ENCODE results near the gene GET3.
A peak's percentile ranks its signal among the peaks of the same experiment; 100 is the strongest.

Gene GET3

DNA sequence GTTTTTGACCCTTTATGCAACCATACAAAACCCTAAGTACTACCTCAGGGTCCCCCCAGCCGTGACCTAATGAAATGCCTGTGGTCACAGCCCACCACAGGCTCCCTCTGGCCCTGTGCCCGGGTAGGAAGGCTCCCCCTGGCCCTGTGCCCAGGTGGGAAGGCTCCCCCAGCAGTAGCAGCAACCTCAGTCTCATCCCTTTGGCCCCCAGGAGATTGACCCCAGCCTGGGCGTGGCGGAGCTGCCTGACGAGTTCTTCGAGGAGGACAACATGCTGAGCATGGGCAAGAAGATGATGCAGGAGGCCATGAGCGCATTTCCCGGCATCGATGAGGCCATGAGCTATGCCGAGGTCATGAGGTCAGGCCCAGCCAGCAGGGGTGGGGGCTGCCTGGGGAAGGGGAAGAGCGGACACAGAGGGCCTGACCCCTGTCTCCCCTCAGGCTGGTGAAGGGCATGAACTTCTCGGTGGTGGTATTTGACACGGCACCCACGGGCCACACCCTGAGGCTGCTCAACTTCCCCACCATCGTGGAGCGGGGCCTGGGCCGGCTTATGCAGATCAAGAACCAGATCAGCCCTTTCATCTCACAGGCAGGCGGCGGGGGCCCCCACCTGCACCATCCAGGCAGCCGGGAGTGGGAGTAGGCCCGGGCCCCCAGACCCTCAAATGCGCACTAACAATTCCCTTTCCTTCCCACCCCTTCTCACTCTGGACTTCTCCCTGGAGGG is 8.0 kb downstream of the GET3 start:
- DNase-seq, result peak; percentile 29
- in situ Hi-C loops (cut with HindIII; ENCODE audit: low pct_ligation_motif_present, low pct_unique_long_range_greater_than_20kb, low sequenced_read_pairs), result no loop called here

DNA sequence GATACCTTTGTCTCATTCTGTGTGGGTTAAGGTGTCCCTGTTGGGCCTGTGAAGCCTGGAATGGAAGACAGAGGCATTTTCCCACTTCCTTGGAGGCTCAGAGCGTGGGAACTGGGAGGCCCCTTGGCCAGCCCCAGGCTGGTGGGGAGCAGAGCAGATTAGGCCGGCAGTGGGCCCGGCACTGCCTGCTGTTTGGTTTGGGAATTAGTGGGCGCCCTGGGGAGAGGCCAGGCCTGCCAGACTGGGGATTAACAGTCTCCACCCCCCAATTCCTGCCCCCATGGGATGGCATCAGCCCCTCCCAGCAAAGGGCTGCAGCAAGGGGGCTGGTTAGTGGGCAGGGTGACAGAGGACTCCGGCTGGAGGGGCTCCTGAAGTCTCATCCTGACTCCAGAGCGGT is 11.2 kb downstream of the GET3 start:
- in situ Hi-C loops (cut with HindIII; ENCODE audit: low pct_ligation_motif_present, low pct_unique_long_range_greater_than_20kb, low sequenced_read_pairs), result no loop called here
- DNase-seq, result no peak

DNA sequence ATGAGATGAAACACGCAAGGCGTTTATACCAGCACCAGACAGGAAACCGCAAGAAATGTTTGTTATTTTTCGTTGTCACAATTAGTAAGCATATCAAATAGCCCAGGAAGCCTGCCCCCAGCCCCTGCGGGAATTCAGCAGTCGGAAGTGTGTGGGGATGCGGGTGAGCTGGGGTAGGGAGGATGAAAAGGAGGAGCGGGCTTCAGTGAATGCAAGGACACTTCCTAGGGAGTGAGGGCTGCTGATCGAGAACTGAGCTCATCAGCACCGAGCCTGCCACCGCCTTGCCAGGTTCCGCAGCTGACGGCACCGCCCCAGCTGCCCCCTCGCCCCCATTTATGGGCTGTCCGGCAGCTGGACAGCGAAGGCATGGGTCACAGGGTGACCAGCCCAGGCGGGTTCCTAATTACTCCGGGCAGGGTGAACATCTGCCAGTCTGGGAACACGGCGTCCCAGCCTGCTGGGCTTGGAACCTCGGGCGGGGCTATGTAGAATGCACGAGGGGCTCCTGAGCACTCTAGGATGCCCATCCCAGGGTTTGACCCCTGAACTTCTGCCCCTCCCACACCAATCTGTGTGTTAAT is 12.7 kb downstream of the GET3 start:
- DNase-seq, result no peak

DNA sequence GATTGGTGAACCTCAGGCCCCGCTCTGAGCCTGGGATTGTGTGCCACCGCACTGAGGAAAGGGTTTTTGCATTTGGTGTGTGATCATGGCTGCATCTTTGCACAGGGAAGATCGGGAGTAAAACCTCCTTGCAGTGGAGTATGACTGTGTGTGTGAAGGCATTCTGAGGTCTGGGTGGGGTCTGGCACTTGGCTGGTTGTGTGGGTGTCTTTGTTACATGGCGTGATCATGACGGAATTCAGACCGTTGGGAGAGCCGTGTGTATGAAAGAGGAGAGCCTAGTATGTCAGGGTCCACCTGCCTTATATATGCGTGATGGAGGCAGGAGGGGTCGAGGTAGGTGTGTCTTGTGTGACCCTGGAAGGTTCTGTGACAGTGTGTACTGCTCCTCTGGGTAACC is 13.6 kb downstream of the GET3 start:
- DNase-seq, result no peak
- in situ Hi-C loops (cut with HindIII; ENCODE audit: low pct_ligation_motif_present, low pct_unique_long_range_greater_than_20kb, low sequenced_read_pairs), result no loop called here

More for the DNA sequence above, 12.7 kb downstream of the GET3 start:
- in situ Hi-C loops (cut with HindIII; ENCODE audit: low pct_ligation_motif_present, low pct_unique_long_range_greater_than_20kb, low sequenced_read_pairs), result no loop called here

DNA sequence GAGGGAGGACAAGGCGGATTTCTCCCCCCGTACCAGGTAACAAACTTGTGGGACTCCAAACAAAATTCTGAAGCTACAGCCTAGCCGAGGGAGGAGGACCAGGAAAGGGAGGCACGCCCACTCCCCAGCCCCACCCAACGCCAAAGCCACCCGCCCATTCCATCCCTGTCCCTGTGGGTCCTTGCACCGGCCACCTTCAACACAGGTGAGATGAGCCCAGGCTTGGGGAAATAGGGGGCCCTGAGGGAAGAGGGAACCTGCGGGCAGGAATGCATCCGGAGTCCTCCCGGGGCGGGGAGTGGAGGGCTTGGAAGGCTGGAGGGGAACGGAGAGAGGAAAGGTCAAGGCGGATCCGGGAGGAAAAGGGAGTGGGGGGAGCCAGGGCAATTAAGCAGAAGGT is 14.3 kb downstream of the GET3 start, which contains the start of gene BEST2:
Gene BEST2 (plus strand): TSS at position 157 of the 400 bp plus-strand sequence. CDS start 802 bp downstream, outside the sequence.
- DNase-seq, result no peak
- in situ Hi-C loops (cut with HindIII; ENCODE audit: low pct_ligation_motif_present, low pct_unique_long_range_greater_than_20kb, low sequenced_read_pairs), result no loop called here

DNA sequence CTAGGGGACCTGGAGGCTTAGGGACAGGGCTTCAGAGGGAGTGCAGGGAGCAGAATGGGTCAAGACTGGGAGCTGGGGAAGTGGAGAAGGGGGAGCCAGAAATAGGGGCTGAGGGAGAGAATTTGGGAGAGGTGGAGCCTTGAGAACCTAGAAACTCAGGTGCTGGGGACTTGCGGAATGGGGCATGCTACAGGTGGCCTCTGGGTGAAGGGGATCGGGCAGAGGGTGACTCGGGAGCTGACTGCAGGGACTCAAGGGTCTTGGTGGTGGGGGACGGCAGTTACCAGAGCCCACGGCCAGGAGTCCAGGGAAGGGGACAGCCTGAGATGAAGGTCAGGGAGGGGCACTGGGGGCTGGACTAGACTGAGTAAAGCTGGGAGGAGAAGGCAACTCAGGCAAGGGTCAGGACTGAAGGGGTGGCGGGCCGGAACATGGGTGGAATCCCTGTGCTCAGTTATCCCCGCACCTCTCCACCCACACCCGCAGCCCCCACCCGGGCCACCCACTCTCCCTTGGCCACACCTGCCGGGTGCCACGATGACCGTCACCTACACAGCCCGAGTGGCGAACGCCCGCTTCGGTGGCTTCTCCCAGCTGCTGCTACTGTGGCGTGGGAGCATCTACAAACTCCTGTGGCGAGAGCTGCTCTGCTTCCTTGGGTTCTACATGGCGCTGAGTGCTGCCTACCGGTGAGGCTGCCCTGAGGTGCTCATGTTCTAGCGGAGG is 14.9 kb downstream of the GET3 start:
- DNase-seq, result no peak
- in situ Hi-C loops (cut with HindIII; ENCODE audit: low pct_ligation_motif_present, low pct_unique_long_range_greater_than_20kb, low sequenced_read_pairs), result no loop called here

DNA sequence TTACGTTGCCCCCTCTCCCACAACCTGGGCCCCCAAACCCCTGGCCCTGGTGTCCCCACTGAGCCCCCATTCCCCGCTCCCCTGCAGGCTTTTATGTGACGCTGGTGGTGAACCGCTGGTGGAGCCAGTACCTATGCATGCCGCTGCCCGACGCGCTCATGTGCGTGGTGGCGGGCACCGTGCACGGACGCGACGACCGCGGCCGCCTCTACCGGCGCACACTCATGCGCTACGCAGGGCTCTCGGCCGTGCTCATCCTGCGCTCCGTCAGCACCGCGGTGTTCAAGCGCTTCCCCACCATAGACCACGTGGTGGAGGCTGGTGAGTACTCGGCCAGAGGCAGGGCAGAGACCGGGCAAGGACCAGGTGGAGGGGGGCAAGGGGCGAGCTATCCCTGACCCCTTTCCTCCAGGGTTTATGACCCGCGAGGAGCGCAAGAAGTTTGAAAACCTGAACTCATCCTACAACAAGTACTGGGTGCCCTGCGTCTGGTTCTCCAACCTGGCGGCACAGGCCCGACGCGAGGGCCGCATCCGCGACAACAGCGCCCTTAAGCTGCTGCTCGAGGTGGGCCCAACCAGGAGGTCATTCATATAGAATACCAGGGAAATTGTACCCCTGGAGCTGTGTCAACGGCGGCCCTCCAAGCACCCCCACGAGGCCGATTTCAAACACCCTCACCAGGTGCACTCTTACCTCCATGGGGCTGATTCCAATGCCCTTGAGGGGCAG is 17.3 kb downstream of the GET3 start:
- no peak for DNase-seq
- in situ Hi-C loops (cut with HindIII; ENCODE audit: low pct_ligation_motif_present, low pct_unique_long_range_greater_than_20kb, low sequenced_read_pairs), result no loop called here

DNA sequence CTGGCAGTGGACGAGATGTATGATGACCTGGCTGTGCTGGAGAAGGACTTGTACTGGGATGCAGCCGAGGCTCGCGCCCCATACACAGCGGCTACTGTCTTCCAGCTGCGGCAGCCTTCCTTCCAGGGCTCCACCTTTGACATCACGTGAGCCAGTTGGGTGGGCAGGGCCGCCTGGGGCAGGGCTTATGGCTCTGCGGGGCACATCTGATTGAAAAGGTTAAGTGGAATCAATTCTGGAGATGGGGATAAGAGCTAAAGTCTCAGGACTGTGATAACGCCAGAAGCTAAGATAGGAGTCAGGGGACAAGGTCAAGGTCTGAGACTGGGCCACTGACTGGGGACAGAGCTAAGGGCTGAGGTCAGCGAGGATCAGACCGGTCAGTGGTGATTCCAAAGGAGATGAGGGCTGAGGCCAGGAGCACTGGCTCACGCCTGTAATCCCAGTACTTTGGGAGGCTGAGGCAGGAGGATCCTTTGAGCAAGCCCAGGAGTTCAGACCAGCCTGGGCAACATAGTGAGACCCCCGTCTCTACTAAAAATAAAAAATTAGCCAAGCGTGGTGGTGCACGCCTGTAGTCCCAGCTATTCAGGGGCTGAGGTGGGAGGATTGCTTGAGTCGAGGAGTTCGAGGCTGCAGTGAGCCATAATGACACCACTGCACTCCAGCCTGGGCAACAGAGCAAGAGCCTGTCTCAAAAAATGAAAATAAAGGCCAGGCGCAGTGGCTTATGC is 19.0 kb downstream of the GET3 start:
- in situ Hi-C loops (cut with HindIII; ENCODE audit: low pct_ligation_motif_present, low pct_unique_long_range_greater_than_20kb, low sequenced_read_pairs), result no loop called here

DNA sequence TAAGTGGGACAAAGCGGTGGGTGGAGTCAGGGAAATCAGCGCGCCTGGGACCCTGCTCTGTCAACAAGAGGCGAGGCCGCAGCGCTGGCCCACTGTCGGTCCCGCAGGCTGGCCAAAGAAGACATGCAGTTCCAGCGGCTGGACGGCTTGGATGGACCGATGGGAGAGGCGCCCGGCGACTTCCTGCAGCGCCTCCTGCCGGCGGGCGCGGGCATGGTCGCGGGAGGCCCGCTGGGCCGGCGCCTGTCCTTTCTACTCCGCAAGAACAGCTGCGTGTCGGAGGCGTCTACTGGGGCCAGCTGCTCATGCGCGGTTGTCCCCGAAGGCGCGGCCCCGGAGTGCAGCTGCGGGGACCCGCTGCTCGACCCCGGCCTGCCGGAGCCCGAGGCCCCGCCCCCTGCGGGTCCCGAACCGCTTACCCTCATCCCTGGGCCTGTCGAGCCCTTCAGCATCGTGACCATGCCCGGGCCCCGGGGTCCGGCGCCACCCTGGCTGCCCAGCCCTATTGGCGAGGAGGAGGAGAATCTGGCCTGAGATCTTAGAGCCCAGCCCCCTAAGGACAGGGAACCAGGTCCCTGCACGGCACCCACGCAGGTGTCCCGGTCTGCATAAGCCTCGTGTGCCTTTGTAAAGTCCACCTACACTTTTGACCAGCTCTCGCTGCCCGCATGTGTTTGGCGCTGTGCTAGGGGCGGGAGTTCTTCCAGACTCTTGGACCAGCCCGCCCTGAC is 20.4 kb downstream of the GET3 start:
- in situ Hi-C loops (cut with HindIII; ENCODE audit: low pct_ligation_motif_present, low pct_unique_long_range_greater_than_20kb, low sequenced_read_pairs), result no loop called here
- peak; percentile 66 for DNase-seq

More for the DNA sequence above, 19.0 kb downstream of the GET3 start:
- DNase-seq, result no peak

DNA sequence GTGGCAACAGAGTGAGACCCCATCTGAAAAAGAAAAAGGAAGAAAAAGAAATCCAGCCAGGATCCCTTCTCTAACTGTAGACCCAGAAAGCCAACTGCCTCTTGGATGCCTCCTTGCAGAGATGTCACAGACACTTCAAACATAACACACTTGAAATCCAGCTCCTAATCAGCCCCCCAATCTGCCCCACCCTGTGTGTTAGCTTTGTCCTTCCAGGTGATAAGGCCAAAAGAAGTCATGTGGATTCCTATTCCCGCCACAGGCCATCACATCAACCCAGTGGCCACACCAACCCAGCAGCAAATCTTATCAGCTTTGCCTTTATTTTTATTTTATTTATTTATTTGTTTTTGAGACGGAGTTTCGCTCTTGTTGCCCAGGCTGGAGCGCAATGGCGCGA is 22.4 kb downstream of the GET3 start:
- in situ Hi-C loops (cut with HindIII; ENCODE audit: low pct_ligation_motif_present, low pct_unique_long_range_greater_than_20kb, low sequenced_read_pairs), result no loop called here
- DNase-seq, result no peak

DNA sequence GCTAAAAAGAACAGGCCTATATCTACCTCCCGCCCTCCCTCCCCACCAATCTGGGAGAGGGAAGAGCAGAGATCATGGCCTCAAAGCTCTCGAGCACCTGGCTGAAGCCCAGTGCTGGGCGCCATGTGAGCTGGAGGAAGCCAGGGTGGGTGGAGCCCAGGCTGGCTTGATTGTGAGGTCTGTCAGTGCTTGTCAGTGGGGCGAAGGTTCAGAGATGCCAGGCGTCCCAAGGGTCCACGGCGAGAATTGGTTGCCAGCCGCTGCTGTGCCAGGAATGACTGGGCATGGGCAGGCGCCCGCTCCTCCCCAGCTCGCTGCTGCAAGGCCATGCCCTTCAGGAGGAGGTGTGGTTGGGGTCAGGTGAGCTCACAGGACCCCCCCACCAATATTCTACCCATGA is 25.8 kb downstream of the GET3 start:
- DNase-seq, result no peak
- in situ Hi-C loops (cut with HindIII; ENCODE audit: low pct_ligation_motif_present, low pct_unique_long_range_greater_than_20kb, low sequenced_read_pairs), result no loop called here

DNA sequence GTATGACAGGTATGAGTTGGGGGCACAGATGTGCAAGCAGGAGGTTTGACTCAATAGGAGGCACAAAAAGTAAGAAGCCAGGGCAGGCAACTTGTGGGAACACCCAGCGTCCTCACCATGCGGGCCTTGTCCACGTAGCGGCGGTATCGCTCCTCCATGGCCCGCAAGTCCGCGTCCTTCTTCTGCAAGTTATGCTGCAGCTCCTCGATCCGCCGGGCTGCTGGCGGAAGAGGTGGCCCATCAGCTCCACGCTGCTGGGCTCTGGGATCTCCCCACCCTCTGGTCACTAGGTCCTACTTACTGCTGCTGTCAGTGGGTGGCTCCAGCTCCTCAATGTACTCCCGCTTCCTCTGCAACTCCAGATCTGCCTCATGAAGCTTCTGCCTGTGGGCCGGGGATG is 27.4 kb downstream of the GET3 start:
- no peak for DNase-seq
- in situ Hi-C loops (cut with HindIII; ENCODE audit: low pct_ligation_motif_present, low pct_unique_long_range_greater_than_20kb, low sequenced_read_pairs), result no loop called here

DNA sequence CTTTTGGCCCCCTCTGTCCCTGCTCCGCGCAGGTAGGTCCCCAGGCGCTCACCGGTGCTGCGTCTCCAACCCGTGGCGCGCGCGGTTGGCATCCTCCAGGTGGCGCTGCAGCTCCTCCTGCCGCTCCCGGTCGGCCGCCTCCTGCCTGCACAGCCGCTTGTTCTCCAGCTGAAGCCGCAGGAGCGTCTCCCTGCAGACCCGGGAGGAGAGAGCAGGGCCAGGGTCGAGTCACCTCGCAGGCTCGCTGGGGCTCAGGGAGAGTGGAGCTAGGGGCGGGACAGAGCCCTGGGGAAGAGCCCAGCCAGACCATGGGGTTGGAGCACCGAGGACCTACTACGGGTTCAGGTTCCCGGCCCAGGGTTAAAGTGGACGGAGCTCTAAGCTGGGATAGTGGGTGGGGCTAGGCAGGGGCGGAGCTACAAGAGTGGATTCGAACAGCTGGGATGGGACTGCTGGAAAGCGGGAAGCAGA is 28.8 kb downstream of the GET3 start:
- in situ Hi-C loops (cut with HindIII; ENCODE audit: low pct_ligation_motif_present, low pct_unique_long_range_greater_than_20kb, low sequenced_read_pairs), result no loop called here
- DNase-seq, result no peak

DNA sequence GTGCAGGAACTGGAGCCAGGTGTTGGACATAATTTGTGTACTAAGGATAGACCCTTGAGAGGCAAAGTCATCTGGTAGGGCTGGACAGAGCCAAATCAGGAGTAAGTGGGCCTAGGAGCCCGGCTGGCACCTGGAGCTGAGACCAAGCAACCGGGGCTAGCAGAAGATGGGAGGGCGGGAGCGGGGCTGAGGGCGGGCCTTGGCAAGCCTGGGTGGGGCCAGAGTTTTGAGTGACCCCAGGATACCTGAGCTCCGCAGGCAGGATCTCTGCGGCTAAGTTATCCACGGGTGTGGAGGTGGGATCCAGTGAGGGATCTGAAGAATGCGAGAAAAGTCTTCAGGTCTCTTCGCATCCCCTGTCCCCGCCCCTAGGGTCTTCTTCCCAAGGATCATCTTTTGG is 29.9 kb downstream of the GET3 start:
- no peak for DNase-seq
- in situ Hi-C loops (cut with HindIII; ENCODE audit: low pct_ligation_motif_present, low pct_unique_long_range_greater_than_20kb, low sequenced_read_pairs), result no loop called here

DNA sequence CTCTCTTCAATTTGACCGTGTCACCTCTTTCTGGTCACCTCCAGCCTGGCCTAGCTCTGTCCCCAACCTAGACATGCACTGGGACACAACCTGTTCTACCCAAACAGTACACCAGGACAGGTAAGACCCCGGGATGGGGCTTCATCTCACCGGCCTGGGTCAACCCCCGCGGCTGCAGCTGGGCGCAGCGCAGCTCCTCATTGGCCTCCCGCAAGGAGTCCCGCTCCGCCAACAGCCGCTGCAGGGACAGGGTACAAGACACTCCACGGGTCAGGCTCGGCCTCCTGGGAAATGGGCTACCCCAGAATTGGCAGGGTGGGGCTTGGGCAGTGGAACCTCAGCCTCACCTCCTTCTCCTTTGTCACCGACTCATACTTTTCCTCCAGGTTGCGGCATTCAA is 30.4 kb downstream of the GET3 start:
- DNase-seq, result no peak
- in situ Hi-C loops (cut with HindIII; ENCODE audit: low pct_ligation_motif_present, low pct_unique_long_range_greater_than_20kb, low sequenced_read_pairs), result no loop called here

DNA sequence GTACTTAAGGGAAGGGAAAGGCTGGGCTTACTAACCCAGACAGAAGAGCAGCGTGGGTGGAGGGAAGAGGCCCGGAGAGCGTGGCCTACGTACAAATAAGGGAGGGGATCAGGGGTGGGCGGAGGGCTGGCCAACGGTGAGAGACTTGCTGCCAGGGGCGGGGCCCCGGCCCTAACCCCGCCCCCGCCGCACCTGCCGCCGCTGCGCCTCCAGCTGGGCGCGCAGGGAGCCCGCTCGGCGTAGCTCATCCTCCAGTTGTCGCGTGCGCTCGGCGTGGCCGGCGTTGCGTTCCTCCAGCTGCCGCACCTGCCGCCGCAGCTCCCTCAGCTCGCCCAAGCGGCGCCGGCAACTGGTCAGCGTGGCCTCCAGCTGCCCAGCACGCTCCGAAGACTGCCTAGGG is 32.4 kb downstream of the GET3 start:
- DNase-seq, result no peak
- in situ Hi-C loops (cut with HindIII; ENCODE audit: low pct_ligation_motif_present, low pct_unique_long_range_greater_than_20kb, low sequenced_read_pairs), result no loop called here

DNA sequence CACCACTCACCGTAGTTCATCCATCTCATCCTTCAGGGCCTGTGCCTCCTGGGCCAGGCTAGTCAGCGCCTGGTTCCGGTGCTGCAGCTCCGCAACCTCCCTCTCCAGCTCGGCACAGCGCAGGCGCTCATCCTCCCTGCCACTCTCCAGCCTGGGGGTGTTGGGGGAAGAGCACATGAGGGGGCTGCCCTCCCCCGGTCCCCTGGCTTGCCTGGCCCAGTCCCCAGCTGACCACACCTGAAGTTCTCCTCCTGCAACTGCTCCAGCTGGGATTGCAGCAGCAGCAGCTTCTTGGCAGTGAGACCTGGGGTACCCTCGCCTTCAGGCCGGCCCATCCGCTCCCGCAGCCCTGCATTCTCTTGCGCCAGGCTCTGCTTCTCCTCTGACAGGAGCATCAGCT is 33.6 kb downstream of the GET3 start:
- DNase-seq, result no peak
- in situ Hi-C loops (cut with HindIII; ENCODE audit: low pct_ligation_motif_present, low pct_unique_long_range_greater_than_20kb, low sequenced_read_pairs), result no loop called here

DNA sequence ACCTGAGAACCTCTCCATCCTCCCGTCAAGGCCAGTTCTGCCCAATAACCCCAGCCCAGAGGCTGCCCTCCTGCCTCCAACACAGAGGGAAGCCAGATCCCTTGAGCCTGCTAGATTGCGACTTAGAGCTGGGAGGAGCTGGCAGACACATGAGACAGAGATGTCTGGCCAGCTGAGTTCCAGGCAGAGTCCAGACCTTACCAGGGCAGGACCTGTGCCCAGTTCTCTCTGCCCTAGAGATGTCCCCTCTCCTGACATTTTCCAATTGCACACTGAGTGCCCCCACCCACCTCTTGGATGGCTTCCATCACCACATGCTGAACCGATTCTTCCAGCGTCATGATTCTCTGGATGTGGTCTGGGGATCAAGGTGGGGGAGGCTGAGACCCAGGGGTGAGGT is 35.0 kb downstream of the GET3 start:
- in situ Hi-C loops (cut with HindIII; ENCODE audit: low pct_ligation_motif_present, low pct_unique_long_range_greater_than_20kb, low sequenced_read_pairs), result no loop called here
- DNase-seq, result no peak
